ENCODE results near the gene MSL2.
"Not testable (repeated sequence)": the region's sequence is repeated elsewhere in the genome, so short reads cannot be mapped to it uniquely, and the experiment has no call there.

Gene MSL2

DNA sequence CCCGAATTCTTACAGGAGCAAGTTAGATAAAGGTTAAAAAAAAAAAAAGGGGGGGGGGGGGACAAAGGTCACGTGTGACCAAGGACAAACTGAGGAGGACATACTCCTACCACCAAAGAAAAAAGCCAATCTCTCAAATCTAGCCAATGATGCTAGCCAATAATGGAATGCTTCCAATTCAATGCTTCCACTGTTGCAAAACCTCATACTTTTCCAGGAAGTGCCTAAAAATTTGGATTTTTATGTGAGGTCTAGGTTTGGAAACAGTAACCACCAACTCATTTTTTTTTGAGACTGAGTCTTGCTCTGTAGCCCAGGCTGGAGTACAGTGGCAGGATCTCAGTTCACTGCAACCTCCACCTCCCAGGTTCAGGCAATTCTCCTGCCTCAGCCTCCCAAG lies 11.4 kb downstream of the MSL2 start:
- ChIA-PET CTCF (no interaction called here), POLR2A (no interaction called here)
- no peak for TF ChIP-seq CTCF (IDR thresholded peaks at IDR 0.05; ENCODE audit: control extremely low read depth, extremely low read depth, low read depth, missing control alignments)
- no peak for DNase-seq (ENCODE audit: extremely low spot score)

DNA sequence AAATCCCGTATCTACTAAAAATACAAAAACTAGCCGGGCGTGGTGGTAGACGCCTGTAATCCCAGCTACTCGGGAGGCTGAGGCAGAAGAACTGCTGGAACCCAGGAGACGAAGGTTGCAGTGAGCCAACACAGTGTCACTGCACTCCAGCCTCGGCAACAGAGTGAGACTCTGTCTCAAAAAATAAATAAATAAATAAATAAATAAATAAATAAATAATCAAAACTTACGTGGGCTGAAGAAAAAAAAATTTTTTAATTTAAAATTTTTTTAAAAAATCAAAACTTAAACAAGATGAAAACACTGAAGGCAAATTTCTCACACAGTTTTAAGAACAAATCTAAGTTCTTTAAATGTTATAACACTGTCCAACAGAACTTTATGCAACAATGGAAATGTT lies 14.4 kb downstream of the MSL2 start:
- ChIA-PET CTCF (interaction anchor here (2.7 kb wide), 1 partner anchor 11 kb away, joined by 9 read pairs; no protein-coding TSS in a partner anchor), POLR2A (no interaction called here)
- DNase-seq (ENCODE audit: extremely low spot score), result no peak
- no peak for TF ChIP-seq CTCF (IDR thresholded peaks at IDR 0.05; ENCODE audit: control extremely low read depth, extremely low read depth, low read depth, missing control alignments)

DNA sequence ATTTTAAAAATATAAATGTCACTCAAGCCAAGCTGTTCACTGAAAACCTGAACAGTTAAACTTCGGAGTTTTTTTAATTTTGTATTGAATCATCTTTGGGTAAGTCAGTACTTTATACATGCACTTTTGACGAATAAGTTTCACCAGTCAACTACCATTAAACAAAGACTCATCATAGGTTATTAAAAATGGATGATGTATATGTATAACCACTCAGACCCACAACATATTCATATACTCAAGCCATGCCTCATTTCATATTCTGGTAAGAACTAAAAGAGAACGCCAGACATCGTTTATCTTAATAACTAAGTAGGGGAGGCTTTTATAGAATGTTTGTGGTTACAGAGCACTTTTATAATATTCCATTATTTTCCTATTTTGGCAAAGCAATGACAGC lies 18.3 kb downstream of the MSL2 start:
- CTCF ChIA-PET, result no interaction called here
- no peak for DNase-seq (ENCODE audit: extremely low spot score)
- POLR2A ChIA-PET, result no interaction called here
- TF ChIP-seq CTCF (IDR thresholded peaks at IDR 0.05; ENCODE audit: control extremely low read depth, extremely low read depth, low read depth, missing control alignments), result no peak

DNA sequence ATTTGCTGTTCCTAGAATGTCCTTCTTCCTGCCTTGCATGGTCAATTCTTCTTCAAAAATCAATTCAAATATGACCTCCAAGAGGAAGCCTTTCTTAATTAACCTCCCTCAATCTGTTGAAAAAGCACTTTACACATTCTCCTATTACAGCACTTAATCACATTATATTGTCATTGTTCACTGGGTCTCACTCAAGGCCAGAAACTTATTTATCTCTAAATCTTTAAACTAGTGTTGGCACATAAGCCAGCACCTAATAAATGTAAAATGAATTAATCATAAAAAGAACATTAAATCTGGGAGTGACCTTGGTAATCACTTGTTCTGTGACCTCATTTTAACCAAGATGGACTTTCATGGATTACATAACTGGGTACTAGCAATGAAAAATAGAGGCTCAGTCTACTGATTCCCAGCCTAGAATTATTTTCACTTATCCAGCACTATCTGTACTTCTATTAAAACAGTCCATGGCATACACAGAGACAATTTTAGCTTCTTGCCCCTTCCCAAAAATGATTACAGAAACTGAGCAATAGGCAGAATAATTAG lies 22.1 kb downstream of the MSL2 start:
- POLR2A ChIA-PET, result no interaction called here
- DNase-seq (ENCODE audit: extremely low spot score), result no peak
- TF ChIP-seq CTCF (IDR thresholded peaks at IDR 0.05; ENCODE audit: control extremely low read depth, extremely low read depth, low read depth, missing control alignments), result no peak
- CTCF ChIA-PET, result interaction anchor here (1.6 kb wide), 1 partner anchor 13 kb away, joined by 3 read pairs; no protein-coding TSS in a partner anchor

DNA sequence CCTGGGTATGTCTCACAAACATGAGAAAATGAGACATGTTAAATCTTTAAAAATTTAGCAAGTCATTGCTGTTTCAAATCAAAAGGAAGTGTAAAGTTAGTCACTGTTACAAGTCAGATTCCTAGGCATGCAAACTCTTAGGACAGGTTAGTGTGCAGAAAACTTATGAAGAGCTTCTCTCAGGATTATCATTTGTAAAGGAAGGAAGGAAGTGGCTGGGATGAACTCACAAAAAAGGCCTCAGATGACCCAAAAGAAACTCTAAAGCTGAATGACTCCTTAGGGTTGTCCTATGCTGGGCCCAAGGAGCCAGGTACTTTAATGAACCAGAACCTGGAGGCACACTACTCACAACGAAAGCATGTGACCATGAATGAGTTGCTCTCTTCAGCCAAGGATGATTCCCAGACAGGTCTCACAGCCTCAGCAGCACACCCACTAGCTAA lies 25.0 kb downstream of the MSL2 start:
- CTCF ChIA-PET, result interaction anchor here (1.0 to 2.1 kb wide), 2 partner anchors 11 to 581 kb away, joined by 4 to 9 read pairs; partner anchors contain the start of gene STAG1
- TF ChIP-seq CTCF (IDR thresholded peaks at IDR 0.05; ENCODE audit: control extremely low read depth, extremely low read depth, low read depth, missing control alignments), result no peak
- POLR2A ChIA-PET, result interaction anchor here (1.3 kb wide), 1 partner anchor 25 kb away, joined by 4 read pairs; the partner anchor contains the start of gene MSL2
- no peak for DNase-seq (ENCODE audit: extremely low spot score)

DNA sequence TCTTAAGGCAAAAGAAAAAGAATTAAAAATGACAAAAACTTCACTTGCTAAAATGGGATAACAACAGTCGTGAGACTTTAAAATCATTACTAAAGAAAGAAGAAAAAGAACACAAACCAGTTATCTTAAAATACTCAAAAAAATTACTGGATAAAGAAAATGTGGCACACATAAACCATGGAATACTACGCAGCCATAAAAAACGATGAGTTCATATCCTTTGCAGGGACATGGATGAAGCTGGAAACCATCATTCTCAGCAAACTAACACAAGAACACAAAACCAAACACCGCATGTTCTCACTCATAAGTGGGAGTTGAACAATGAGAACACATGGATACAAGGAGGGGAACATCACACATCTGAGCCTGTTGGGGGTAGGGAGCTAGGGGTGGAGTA lies 27.9 kb downstream of the MSL2 start:
- CTCF ChIA-PET; DNase-seq (ENCODE audit: extremely low spot score); POLR2A ChIA-PET: not testable (repeated sequence)

GRCh38 chr3:136166507-136166906 lies 29.6 kb downstream of the MSL2 start:
- POLR2A ChIA-PET, result no interaction called here
- CTCF ChIA-PET, result no interaction called here
- no peak for TF ChIP-seq CTCF (IDR thresholded peaks at IDR 0.05; ENCODE audit: control extremely low read depth, extremely low read depth, low read depth, missing control alignments)
- no peak for DNase-seq (ENCODE audit: extremely low spot score)

- POLR2A ChIA-PET; DNase-seq (ENCODE audit: extremely low spot score): not testable (repeated sequence)
- CTCF ChIA-PET, result interaction anchor here (1.0 kb wide), 1 partner anchor 16 kb away, joined by 4 read pairs; no protein-coding TSS in a partner anchor
Observed at GRCh38 chr3:136163607-136164006, 32.5 kb downstream of the MSL2 start.

Data from GM10248 (cell line).